ENCODE results near the gene PLEKHD1. TPM values are rescaled to one million over a fixed set of nuclear protein-coding genes. Genes with fewer than 3 reads are reported as not detected.

Gene PLEKHD1
- total RNA-seq, 2 experiments from 2014 or later = 0.07 TPM; not detected in 1

- H3K4me3 Mint-ChIP-seq = no peak overlapping the region
- intact Hi-C loops (cut with micrococcal nuclease) = loop anchor here (2.0 kb wide), 1 partner anchor 18 kb away; no protein-coding TSS in a partner anchor
- H3K36me3 Mint-ChIP-seq (ENCODE audit: low read depth) = no peaks in the 10 kb centered on the region
- ChIA-PET CTCF (interaction anchor here (1.2 to 1.5 kb wide), 2 partner anchors 9 to 20 kb away, joined by 3 read pairs; no protein-coding TSS in a partner anchor), POLR2A (no interaction called here)
- TF ChIP-seq CTCF (IDR thresholded peaks at IDR 0.05) = no peak
- ATAC-seq = no peak
- DNase-seq = no peak
- no peaks in the 10 kb centered on the region for H3K4me1 Mint-ChIP-seq (ENCODE audit: low read depth)
- no peaks in the 10 kb centered on the region for H3K9me3 Mint-ChIP-seq
- no peak overlapping the region for H3K27ac Mint-ChIP-seq
- H3K27me3 Mint-ChIP-seq = peaks cover 26% of the 10 kb centered on the region
These were observed 70.0 kb downstream of the PLEKHD1 start for GRCh38 chr14:69554500-69554899.

GRCh38 chr14:69558774-69559173 is 74.2 kb downstream of the PLEKHD1 start:
- no peaks in the 10 kb centered on the region for H3K36me3 Mint-ChIP-seq (ENCODE audit: low read depth)
- DNase-seq (no peak), ATAC-seq (no peak)
- H3K27me3 Mint-ChIP-seq = peaks cover 12% of the 10 kb centered on the region
- H3K27ac Mint-ChIP-seq = no peak overlapping the region
- POLR2A ChIA-PET = no interaction called here
- CTCF ChIA-PET = interaction anchor here (1.9 to 3.4 kb wide), 2 partner anchors 11 to 15 kb away, joined by 7 to 21 read pairs; partner anchors contain the start of gene CCDC177
- H3K9me3 Mint-ChIP-seq = no peaks in the 10 kb centered on the region
- TF ChIP-seq CTCF (IDR thresholded peaks at IDR 0.05) = peak; percentile 35
- intact Hi-C loops (cut with micrococcal nuclease) = no loop called here
- H3K4me3 Mint-ChIP-seq = no peak overlapping the region
- H3K4me1 Mint-ChIP-seq (ENCODE audit: low read depth) = no peaks in the 10 kb centered on the region

- ChIA-PET CTCF (interaction anchor here (1.2 to 3.4 kb wide), 2 partner anchors 11 to 13 kb away, joined by 3 to 21 read pairs; no protein-coding TSS in a partner anchor), POLR2A (no interaction called here)
- TF ChIP-seq CTCF (IDR thresholded peaks at IDR 0.05) = no peak
- no peaks in the 10 kb centered on the region for H3K4me1 Mint-ChIP-seq (ENCODE audit: low read depth)
- no peak overlapping the region for H3K4me3 Mint-ChIP-seq
- H3K9me3 Mint-ChIP-seq = no peaks in the 10 kb centered on the region
- peaks cover 10% of the 10 kb centered on the region for H3K27me3 Mint-ChIP-seq
- intact Hi-C loops (cut with micrococcal nuclease) = no loop called here
- H3K36me3 Mint-ChIP-seq (ENCODE audit: low read depth) = no peaks in the 10 kb centered on the region
- no peak overlapping the region for H3K27ac Mint-ChIP-seq
- no peak for ATAC-seq
- no peak for DNase-seq
These were observed 75.1 kb downstream of the PLEKHD1 start for GRCh38 chr14:69559581-69560011.

GRCh38 chr14:69560826-69561225 is 76.3 kb downstream of the PLEKHD1 start:
- ChIA-PET CTCF (interaction anchor here (0.8 to 3.4 kb wide), 4 partner anchors 11 to 24 kb away, joined by 3 to 21 read pairs (median 4); no protein-coding TSS in a partner anchor), POLR2A (interaction anchor here (0.6 kb wide), 1 partner anchor 167 kb away, joined by 3 read pairs; no protein-coding TSS in a partner anchor)
- Mint-ChIP-seq H3K27ac (no peak overlapping the region), H3K4me1 (ENCODE audit: low read depth) (no peaks in the 10 kb centered on the region), H3K4me3 (no peak overlapping the region), H3K36me3 (ENCODE audit: low read depth) (no peaks in the 10 kb centered on the region), H3K27me3 (peaks cover 14% of the 10 kb centered on the region), H3K9me3 (no peaks in the 10 kb centered on the region)
- ATAC-seq (no peak), DNase-seq (no peak)
- intact Hi-C loops (cut with micrococcal nuclease) = no loop called here
- no peak for TF ChIP-seq CTCF (IDR thresholded peaks at IDR 0.05)

GRCh38 chr14:69561893-69562292 is 77.4 kb downstream of the PLEKHD1 start:
- Mint-ChIP-seq H3K27ac (no peak overlapping the region), H3K9me3 (no peaks in the 10 kb centered on the region), H3K4me1 (ENCODE audit: low read depth) (no peaks in the 10 kb centered on the region), H3K27me3 (peaks cover 21% of the 10 kb centered on the region), H3K36me3 (ENCODE audit: low read depth) (no peaks in the 10 kb centered on the region), H3K4me3 (no peak overlapping the region)
- DNase-seq (no peak), ATAC-seq (no peak)
- ChIA-PET CTCF (interaction anchor here (1.0 to 3.4 kb wide), 4 partner anchors 10 to 14 kb away, joined by 3 to 21 read pairs (median 4); no protein-coding TSS in a partner anchor), POLR2A (no interaction called here)
- intact Hi-C loops (cut with micrococcal nuclease) = no loop called here
- no peak for TF ChIP-seq CTCF (IDR thresholded peaks at IDR 0.05)
